GM21528 (cell line): ENCODE data around the gene DUSP7.

Experiments used
- ATAC-seq: cut with Tn5 transposase; IDR thresholded peaks from one replicate; pipeline ENCODE4 v1.9.1; 2021; ENCODE audit warnings: mild to moderate bottlenecking, moderate library complexity; ENCODE audit not compliant: unreplicated experiment, low FRiP score

Gene DUSP7

DNA sequence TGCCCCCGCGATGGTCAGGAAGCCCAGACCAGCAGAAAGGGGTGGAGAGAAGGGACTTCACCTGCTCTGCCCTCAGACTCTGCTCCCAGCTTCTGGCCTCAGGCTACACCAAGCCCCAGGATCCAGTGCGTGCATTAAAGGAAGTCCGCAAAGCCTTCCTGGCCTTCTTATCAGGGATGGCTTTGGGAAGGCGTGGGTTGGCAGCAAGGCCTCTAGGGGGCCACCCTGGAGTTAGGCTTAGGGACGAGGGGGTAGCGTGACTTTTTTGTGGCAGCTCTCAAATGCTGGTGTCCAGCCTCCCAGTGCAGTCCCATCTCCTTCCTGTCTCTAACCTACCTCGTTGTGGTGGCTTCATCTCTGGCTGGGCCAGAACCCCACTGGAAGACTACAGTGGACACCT is 41.8 kb downstream of the DUSP7 start:
- no peak for ATAC-seq

DNA sequence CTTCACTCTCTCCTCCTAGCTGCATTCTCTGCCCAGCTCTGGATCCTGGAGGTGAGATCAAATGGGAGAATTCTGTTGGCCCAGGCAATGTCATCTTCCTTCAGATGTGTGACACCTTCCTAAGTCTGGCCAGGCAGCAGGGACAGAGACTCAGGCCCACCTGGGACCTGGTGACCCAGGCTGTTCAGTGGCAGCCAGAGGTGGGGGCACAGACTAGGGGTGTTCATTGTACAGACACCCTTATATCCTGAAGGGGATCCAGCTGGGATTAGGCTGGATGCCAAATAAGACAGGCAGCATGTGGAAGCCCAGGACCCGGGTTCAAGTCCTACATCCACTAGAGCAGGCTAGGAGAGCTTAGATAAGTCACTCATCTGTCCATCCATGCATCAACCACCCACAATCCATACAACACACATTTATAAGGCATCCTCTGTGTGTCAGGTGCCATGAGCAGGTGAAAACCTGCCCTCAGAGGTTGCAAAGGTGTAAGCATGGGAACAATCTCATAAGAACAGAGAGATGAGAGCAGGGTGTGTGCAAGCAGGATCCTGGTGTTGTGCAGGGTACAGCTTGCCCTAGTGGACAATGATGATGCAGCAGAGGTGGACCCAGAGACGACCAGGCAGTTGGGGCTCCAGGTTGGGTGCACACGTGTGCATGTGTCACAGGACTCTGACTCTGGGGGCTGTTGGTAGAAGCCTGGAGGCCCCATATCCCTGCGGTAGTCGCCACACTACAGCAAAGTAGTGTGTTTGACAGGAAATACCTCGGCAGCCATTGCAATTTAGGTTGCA is 42.4 kb downstream of the DUSP7 start:
- ATAC-seq: no peak

DNA sequence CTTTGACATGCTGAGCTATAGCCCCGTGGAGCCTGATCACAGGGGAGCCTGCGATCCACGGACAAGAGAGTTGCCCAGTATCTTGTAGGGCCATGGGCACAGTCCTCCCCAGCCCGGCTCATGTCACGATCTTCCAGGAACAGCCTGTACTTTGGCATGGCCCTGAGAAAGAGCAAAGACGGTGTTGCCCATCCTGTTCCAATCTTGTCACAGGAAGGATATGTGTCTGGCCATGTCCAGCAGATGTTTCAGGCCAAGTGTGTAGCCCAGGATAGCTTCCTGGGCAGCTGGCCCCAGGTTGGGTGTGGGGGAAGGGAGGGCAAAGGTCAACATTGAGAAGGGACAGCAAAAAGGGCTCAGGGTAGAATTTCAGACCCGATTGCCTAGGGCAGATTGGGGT is 43.7 kb downstream of the DUSP7 start:
- no peak for ATAC-seq

DNA sequence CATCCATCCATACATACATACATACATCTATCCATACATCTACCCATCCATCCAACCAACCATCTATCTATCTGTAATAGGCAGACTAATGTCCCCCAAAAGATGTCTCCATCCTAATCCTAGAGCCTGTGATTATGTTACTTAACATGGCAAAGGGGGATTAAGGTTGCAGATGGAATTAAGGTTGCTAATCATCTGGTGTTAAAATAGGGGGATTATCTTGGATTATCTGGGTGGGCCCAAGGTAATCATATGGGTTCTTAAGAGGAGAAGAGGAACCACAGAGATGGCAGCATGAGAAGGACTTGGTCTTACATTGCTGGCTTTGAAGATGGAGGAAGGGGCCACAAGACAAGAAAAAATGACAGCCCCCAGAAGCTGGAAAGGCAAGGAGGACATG is 45.9 kb downstream of the DUSP7 start:
- ATAC-seq: no peak

DNA sequence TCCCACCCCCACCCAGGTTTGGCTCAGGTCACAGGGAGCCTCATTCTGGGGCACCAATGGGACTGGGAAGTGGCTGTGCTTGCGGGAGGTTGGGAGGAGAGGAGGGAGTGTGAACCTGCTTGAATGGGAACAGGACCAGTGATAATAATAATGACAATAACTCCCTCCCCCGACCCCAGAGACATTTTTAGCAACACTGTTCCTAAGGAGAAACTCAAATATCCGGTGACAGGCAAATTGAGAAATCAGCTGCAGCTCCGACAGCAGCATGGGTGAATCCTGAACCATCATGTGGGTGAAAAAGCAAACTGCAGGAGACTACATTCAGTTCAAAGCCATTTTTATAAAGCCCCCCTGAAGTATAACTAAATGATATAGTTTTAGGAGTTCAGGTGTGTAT is 49.1 kb downstream of the DUSP7 start:
- no peak for ATAC-seq

DNA sequence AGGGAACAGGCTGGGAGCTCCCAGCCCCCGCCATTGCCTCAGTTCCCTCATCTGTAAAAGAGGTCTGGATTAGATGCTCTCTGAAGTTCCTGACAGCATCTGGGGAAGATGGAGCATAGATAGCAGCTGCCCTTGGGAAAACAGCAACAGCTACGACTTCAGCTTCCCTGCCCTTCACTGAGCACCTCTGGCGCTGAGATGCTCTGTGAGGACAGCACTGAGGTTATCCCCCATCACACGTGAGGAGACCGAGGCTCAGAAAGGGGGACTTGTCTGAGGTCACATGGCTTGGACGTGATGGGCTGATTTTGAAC is 49.6 kb downstream of the DUSP7 start:
- ATAC-seq: no peak

DNA sequence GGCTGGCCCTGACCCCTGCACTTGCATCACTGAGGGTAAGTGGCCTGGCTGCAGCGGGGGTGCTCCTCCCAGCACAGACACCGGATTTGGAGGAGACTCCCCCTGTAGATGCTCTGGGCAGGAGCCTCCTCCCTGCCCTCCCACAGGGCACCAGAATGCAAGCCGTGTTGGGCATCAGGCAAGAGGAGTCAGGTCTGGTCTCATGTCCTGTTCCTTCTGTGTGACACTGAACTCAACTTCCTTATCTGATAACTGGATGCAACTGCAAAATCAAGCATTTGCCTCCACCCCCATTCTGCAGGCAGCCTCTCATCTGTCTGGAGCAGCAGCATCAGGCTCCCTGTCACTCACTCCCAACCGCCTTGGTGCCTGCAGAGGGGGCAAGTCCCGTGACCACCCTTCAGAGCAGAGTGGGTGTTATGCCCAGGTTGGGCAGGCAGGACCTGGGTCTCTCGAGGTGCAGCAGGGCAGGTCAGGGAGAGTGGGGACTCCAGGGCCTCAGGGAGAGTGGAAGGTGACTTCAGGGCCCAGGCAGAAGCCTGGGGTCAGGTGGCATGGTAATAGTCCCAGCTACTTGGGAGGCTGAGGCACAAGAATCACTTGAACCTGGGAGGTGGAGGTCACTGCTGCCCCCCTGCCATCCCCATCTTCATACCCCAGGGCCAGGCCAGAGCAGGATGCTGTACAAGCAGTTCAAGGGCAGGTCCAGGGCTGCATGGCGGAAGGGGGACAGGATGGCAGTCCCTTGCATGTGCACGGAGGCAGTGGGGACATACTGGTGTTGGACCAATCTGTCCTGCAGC is 50.2 kb downstream of the DUSP7 start:
- ATAC-seq: no peak

DNA sequence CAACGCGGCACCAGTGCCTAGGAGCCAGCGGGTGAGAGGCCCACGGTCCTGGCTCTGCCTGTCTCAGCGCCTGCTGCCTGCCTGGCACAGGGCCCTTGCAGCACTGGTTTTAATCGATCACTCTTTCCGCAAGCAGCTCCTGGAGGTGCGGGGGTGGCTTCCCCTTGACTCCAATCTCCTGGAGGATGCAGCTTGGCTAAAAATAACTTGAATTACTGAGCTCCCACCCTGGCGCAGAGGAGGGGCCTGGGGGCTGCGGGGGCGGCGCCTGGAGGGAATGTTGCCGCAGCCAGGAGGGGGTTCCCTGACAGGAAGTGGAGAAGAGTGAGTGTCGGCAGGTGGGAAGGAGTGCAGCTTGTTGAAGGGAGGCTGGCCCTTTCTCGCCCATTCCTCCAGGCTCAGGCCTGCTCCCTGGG is 50.8 kb downstream of the DUSP7 start:
- no peak for ATAC-seq

DNA sequence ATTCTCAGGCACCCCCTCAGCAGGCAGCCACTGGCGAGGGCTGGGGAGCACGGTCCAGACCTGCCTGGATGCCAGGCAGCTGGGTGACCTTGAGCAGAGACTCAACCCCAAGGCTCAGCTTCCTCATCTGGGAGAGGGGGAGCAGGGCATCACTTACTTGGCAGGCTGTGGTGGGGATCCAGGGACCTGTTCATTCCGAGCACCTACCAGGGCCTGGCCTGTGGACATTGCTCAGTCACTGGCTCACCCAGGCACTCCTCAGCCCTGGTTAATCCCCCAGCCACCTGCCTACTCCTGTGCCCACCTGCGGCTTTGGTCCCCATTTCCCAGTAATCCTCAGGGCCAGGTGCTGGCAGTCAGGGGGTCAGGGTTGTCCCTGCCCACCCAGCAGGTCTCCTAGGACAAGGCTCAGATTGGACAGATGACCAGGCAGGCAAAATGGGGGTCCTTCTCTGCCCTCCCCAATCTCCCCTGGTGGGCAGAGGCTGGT is 51.4 kb downstream of the DUSP7 start:
- ATAC-seq: no peak

DNA sequence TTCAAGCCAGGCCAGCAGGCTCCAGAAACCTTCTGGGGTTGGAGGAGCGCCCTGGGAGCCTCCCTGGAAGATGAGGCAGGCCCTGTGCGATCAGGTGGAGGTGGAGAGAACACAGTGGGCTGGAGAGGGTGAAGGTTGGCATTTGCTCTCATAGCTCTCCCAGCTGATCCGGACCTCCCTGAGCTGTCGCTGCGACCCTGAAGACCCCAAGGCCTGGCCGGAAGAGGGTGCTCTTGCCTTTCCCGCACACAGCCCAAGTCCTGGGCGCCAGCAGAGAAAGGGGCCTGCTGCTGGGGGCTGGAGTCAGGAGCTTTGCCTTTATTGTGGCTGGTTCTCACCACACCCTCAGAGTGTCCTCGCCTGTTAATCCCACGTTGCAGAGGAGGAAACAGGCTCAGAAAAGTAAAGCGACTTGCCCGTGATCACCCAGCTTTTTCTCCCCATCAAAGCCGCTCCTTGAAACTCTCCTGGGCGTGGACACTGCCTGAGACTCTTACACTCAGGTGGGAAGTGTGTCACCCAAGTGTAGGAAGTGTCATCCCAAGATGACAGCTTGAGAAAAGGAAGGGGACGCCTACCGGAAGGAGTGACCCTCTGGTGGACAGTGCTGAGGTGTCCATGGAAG is 52.1 kb downstream of the DUSP7 start:
- no peak for ATAC-seq

DNA sequence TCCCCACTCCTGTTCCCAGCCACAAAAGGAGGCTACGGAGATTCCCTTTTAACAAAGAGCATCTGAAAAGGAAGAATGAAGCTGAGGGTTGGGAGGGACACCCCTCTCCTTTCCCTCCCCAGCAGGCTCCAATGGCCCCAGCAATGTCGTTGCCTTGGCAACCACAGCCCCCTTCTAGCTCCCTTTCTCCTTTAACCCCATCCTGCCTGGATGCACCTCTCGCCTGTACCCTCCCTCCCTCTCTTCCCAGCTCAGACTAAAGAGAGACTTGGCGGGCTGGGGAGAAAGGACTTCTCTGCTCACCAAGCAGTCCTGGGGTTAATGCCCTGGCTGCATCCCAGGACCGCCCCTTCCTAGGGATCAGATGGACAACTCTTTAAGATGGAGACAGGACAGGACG is 53.6 kb downstream of the DUSP7 start:
- ATAC-seq: no peak

DNA sequence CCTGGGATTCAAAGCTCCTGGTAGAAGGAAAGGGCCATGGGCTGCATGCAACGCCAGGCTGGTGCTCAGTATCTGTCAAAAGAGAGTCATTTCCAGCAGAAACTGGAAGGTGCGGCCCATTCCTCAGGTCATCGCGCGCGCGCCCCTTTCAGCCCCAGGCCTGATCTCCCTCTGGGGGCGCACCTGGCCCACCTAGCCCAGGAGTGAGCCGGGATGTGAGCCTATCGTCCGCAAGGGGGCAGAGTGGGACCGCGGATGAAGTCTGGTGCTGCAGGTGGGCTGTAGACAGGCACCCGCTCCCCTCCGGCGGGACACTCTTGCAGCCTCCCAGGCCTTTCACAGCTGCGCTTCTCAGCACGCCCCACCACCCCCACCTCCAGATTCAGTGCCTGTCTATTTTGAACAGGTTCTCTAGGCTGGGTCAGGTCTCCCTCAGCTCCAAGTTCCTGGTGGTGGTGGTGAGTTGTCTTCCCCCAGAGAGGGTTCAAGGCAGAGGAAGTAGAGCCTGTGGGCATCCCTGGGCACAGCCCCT is 54.9 kb downstream of the DUSP7 start:
- ATAC-seq: peak; percentile 72

DNA sequence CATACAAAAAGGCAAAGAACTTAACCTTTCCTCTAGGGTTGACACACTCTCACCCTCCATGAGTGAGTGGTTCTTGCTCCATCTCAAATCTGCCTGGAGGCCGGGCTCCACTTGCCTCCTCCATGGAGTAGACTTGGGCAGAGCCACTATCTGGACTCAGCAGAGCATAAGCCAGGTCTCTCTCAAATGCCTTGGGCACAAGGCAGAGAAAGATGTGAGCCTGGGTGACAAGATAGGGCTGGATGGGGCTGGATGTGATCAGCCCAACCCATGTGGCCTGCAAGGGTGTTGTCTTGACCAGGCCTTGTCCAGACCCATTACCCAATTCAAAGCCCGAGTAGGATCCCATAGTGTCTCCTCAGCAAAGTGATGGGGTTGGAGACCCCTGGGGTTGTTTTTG is 56.5 kb downstream of the DUSP7 start:
- ATAC-seq: no peak
